T-helper 1 cell treated with Interleukin-12 subunit alpha and Interleukin-12 subunit beta and Interleukin-4 antibody, amounts not matched to agents 30 ng/mL and 1 ng/mL, for 36 hours (primary cell): ENCODE measurements around the gene SVBP. TPM values are rescaled to one million over a fixed set of nuclear protein-coding genes. Genes with fewer than 3 reads are reported as not detected.

Experiments
- intact Hi-C: fragments of 100-400 bp; cut with micrococcal nuclease; formaldehyde crosslinking; loops from one replicate; pipeline ENCODE4 v1.15.1; 2024
- total RNA-seq: library from RNA; stranded (reverse); gene quantifications from 2 replicates; pipeline ENCODE4 v1.2.3, GENCODE V29; 2022

SVBP gene
- total RNA-seq, 1 donor from 2014 or later: 12.0 TPM

DNA sequence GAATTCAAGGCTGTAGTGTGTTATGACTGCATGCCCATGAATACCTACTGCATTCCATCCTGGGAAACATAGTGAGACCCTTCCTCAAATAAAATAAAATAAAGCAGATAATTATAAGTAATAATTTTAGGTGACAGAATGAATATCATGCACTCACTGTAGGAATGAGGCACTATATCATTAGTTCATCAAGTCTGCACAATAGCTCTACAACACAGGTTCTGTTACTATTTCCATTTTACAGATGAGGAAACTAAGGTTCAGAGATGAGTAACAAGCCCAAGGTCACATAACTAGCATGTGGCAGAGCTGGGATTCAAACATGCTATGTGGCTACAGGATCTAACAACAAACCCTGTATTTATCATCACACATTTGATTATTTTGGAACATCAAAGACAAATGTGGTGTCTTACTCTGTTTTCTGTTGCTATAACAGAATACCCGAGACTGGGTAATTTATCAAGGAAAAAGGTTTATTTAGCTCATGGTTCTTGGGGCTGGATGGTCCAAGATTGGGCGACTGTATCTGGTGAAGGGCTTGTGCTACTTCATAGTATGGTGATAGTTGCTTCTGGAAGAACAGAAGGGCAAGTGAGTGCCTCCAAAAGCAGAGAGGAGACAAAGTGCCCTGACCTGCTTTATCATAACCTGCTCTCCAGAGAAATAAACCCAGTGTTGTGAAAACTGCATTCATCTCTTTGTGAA lies 24.4 kb upstream of the SVBP start:
- intact Hi-C loops: no loop called here

- intact Hi-C loops: no loop called here
These were observed 23.8 kb upstream of the SVBP start for GRCh38 chr1:42841010-42841409.

DNA sequence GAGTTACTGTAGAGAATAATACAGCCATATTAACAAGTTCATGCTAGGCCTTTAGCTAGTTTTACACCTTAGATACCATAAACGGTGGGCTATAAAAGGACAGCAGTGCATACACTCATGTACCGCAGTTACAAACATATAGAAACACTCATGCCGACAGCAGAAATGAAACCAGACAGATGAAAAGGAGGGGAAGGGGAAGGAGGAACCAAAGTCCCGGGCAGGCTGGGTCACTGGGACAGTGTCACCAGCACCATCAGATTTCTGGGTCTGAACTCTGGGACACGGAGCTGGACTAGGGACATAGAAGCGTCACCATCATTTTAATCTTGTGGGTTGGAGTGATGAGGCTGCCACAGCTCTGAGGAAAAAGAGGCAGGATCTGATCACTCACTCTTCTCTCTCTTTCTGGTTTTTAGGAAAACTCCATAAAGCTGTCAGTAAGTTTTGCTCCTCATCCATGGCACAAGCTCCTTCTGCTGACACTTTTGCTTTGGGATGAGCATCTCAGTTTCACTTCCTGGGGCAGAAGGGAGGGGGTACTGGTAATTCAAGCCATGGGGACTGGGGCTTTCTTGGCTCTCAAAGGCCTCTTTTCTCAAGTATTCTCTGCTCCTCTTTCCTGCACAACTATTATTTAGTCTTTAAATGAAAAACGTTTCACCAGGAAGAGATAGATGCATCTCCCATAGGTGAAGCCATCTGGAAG lies 21.4 kb upstream of the SVBP start:
- intact Hi-C loops: no loop called here

DNA sequence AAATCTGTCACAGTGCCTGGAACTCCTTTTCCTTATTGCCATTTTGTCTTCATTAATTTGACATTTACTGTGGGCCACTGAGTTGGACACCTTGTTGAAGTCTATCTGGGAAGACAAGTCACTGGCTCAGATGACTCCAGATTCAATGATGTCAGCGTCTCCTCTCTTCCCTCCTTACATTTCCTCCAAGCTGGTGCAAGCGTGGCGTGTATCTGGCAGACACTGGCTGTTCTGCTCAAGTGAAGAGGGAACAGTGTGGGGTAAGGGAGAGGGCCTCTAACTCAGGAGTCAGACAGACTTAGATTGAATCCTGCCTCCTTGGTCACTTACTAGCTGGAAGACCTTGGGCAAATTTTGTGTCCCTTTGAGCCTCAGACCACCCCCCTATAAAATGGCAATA lies 20.5 kb upstream of the SVBP start:
- intact Hi-C loops: no loop called here

DNA sequence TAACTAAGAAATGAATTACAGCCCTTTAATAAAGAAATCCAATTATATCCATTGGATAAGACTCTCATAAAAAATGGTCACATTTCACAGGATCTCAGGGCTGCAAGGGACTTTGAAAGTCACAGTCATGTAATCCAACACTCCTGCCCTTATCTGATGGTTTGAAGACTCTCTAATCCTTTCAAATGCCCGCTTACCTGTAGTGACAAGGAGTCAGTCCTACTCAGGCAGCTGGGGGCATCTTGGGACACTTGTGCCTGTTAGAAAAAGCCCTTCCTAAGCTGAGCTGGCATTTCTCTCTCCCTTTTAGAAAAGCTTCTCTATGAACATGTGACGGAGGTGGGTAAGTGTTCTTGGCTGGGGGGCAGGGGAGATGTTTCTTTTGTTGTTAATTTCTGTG lies 18.2 kb upstream of the SVBP start:
- intact Hi-C loops: no loop called here

DNA sequence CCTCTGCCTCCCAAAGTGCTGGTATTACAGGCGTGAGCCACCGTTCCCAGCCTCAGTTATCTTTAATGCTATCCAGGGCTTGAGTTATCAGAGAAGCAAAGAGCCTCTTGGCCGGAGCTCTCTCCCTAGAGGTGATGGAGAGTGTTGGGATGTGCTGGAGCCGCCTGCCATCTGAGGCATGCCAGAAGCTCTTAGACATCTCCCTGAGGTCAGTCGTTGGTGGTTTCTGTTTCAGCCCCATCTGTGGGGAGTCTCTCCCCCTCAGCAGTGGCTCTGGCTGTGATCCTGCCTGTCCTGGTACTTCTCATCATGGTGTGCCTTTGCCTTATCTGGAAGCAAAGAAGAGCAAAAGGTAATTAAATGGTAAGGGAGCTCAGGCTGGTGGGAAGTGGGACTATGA lies 17.6 kb upstream of the SVBP start:
- intact Hi-C loops: no loop called here

- intact Hi-C loops: no loop called here
These were observed 16.8 kb upstream of the SVBP start for GRCh38 chr1:42833981-42834380.

GRCh38 chr1:42832641-42833240 lies 15.5 kb upstream of the SVBP start:
- intact Hi-C loops: no loop called here

- intact Hi-C loops: no loop called here
These were observed 14.1 kb upstream of the SVBP start for GRCh38 chr1:42831273-42831672.

GRCh38 chr1:42830631-42831030 lies 13.4 kb upstream of the SVBP start:
- intact Hi-C loops: no loop called here

GRCh38 chr1:42825036-42825851 lies 8.0 kb upstream of the SVBP start:
- intact Hi-C loops: no loop called here

GRCh38 chr1:42824481-42825035 lies 7.4 kb upstream of the SVBP start:
- intact Hi-C loops: no loop called here

DNA sequence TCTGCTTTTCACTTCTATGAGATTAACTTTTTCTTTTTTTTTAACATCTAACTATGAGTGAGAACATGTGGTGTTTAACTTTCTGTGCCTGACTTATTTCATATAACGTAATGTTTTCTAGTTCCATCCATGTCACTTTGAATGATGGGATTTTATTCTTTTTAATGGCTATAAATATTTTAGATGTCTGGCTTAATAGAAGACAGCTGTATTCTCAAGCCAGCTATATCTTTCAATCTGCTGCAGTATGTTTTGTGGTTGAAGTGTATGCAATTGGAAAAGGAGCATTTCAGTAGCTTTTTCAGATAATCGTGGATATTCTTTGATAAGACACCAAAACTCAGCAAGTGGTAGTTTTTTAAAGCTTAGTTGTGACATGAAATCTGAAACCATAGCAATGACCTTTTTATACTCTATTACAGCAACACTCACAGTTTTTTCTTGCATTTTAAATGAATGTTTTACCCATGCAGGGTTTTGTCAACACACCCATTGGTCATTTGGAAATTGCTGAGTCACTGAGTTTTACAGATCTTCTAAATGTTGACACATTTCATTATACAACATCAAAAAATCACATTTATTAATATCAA lies 5.7 kb upstream of the SVBP start:
- intact Hi-C loops: no loop called here

- intact Hi-C loops: no loop called here
These were observed 4.5 kb upstream of the SVBP start for GRCh38 chr1:42821690-42822089.

DNA sequence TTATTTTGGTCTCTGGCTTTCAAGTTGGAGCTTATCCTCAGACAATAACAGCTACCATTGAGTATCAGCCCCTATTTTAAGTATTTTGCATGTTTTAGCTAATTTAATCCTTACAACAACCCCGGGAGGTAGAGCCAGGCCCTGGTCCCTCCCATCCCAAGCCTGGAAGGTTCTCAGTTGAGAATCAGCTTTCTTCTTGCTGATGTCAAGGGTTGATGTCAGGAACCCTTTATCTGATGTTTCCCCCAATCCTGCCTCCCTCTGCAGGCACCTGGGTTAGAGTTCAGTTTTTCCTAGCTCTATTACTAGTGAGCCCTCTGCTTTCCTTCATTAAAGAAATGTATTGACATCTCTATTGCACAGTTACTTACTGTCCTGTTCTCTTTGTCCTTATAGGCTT lies 3.6 kb upstream of the SVBP start:
- intact Hi-C loops: no loop called here

- intact Hi-C loops: loop anchor here (1.0 to 5.0 kb wide), 12 partner anchors 28 to 781 kb away; partner anchors contain the start of genes C1orf50, CCDC30, CDC20 and CFAP57
These were observed 779 bp upstream of the SVBP start for GRCh38 chr1:42817976-42818375.

DNA sequence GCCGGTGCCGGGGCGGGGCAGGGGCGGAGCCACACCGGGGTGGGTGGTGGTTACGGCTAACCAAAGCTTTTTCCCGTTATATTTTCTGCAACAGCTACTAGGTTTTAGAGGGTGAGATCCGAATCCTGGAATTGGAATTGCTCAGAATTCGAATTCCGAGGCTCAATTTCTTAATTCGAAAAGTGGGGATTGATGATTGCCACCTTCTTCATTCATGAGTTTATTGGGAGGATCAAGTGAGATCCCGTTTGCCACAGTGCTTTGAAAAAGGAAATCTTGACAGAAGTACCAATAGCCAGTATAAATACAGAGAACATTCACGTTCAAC lies 207 bp upstream of the SVBP start:
- intact Hi-C loops: loop anchor here (1.0 to 5.0 kb wide), 11 partner anchors 29 to 780 kb away; partner anchors contain the start of genes C1orf50, CCDC30, CDC20 and CFAP57

DNA sequence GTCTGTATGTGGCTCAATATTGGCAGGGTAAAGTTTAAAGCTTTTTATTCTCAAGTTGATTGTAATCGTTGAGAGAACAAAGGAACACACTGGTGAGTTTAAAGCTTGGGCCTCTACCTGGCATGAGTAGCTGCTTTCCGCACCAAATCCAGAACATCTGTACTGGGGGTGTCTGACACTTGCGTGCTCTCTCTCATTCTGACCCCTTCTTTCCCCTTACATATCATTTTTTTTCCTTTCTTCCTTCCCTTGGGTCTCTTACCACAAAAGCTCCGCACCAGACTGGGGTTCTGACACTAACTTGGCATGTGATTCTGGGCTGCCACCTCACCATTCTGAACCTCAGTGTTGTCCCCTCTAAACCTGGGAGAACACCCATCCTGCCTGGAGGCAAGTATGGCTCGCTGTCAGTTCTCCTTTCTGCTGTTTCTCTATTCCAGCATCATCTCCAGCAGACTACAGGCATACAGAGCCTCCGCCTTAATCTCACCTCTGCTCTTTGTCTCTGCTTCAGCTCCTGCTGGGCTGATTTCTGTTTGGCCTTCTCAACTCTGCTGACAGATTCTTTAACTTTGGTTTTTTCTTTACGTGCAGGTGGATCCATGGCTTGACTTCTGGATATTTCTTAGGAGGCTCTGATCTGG lies 1.1 kb downstream of the SVBP start:
- intact Hi-C loops: loop anchor here (2.0 to 5.0 kb wide), 4 partner anchors 31 to 779 kb away; partner anchors contain the start of genes CCDC30, CDC20 and TMEM269

DNA sequence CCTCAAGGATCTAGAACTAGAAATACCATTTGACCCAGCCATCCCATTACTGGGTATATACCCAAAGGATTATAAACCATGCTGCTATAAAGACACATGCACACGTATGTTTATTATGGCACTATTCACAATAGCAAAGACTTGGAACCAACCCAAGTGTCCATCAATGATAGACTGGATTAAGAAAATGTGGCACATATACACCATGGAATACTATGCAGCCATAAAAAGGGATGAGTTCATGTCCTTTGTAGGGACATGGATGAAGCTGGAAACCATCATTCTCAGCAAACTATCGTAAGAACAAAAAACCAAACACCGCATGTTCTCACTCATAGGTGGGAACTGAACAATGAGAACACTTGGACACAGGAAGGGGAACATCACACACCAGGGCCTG lies 2.4 kb downstream of the SVBP start:
- intact Hi-C loops: loop anchor here (5.0 kb wide), 1 partner anchor 778 kb away; no protein-coding TSS in a partner anchor

GRCh38 chr1:42807056-42807668 lies 10.0 kb downstream of the SVBP start:
- intact Hi-C loops: no loop called here
